ENCODE results near the gene RAD51B.

RAD51B gene

GRCh38 chr14:68682166-68683103, 862.9 kb downstream of the RAD51B start:
- no peak for TF ChIP-seq CTCF (IDR thresholded peaks at IDR 0.05; ENCODE audit: low read depth, low read length)
- no peaks in the 10 kb centered on the region for H3K4me1 ChIP-seq
- H3K4me3 ChIP-seq (ENCODE audit: low read depth, low read length): no peak overlapping the region
- no peaks in the 10 kb centered on the region; the same call in 1 of the 2 replicates for H3K27me3 ChIP-seq
- H3K36me3 ChIP-seq: no peaks in the 10 kb centered on the region
- H3K9me3 ChIP-seq: no peaks in the 10 kb centered on the region; the same call in 1 of the 2 replicates
- DNase-seq: no peak

GRCh38 chr14:68683326-68683725, 863.7 kb downstream of the RAD51B start:
- TF ChIP-seq CTCF (IDR thresholded peaks at IDR 0.05; ENCODE audit: low read depth, low read length): no peak
- Histone ChIP-seq H3K4me1 (no peaks in the 10 kb centered on the region), H3K27me3 (no peaks in the 10 kb centered on the region; the same call in 1 of the 2 replicates), H3K9me3 (no peaks in the 10 kb centered on the region; the same call in 1 of the 2 replicates), H3K36me3 (no peaks in the 10 kb centered on the region), H3K4me3 (ENCODE audit: low read depth, low read length) (no peak overlapping the region)
- DNase-seq: no peak

GRCh38 chr14:68684466-68685418, 865.2 kb downstream of the RAD51B start:
- no peak for TF ChIP-seq CTCF (IDR thresholded peaks at IDR 0.05; ENCODE audit: low read depth, low read length)
- DNase-seq: no peak
- no peaks in the 10 kb centered on the region for H3K9me3 ChIP-seq
- no peaks in the 10 kb centered on the region; the same call in 1 of the 2 replicates for H3K27me3 ChIP-seq
- H3K4me1 ChIP-seq: no peaks in the 10 kb centered on the region
- H3K36me3 ChIP-seq: no peaks in the 10 kb centered on the region
- no peak overlapping the region for H3K4me3 ChIP-seq (ENCODE audit: low read depth, low read length)

GRCh38 chr14:68685419-68686204, 866.0 kb downstream of the RAD51B start:
- Histone ChIP-seq H3K4me1 (no peaks in the 10 kb centered on the region), H3K9me3 (no peaks in the 10 kb centered on the region), H3K36me3 (no peaks in the 10 kb centered on the region), H3K27me3 (no peaks in the 10 kb centered on the region), H3K4me3 (ENCODE audit: low read depth, low read length) (no peak overlapping the region)
- no peak for DNase-seq
- no peak for TF ChIP-seq CTCF (IDR thresholded peaks at IDR 0.05; ENCODE audit: low read depth, low read length)

- no peaks in the 10 kb centered on the region for H3K9me3 ChIP-seq
- no peak overlapping the region for H3K4me3 ChIP-seq (ENCODE audit: low read depth, low read length)
- no peak for TF ChIP-seq CTCF (IDR thresholded peaks at IDR 0.05; ENCODE audit: low read depth, low read length)
- H3K36me3 ChIP-seq: no peaks in the 10 kb centered on the region
- no peak for DNase-seq
- H3K4me1 ChIP-seq: no peaks in the 10 kb centered on the region
- H3K27me3 ChIP-seq: no peaks in the 10 kb centered on the region
These were observed 866.6 kb downstream of the RAD51B start for GRCh38 chr14:68686205-68686465.

All from BE2C (cell line).